ENCODE results near the gene PPP1R14C. TPM values are rescaled to one million over a fixed set of nuclear protein-coding genes. Genes with fewer than 3 reads are reported as not detected.
"Not testable (repeated sequence)": the region's sequence is repeated elsewhere in the genome, so short reads cannot be mapped to it uniquely, and the experiment has no call there.

The PPP1R14C gene
- total RNA-seq, 8 experiments from 2014 or later: 6.5 to 66.6 (median 13.8) TPM

- WGBS, 10 experiments: 8 to 100% (median 73%) methylated on average over 2 to 6 of the region's 12 CpGs; no CpG with 5 or more reads in 3 of the 10 experiments
- peak in 5 of 8 experiments; percentile 91 to 95 (median 94) for ATAC-seq (replicated peaks in 6 of 8)
- Histone ChIP-seq H3K4me1 (replicated peaks in 1 of 2) (peaks cover 8 to 39% of the 10 kb centered on the region in 2 donors), H3K4me3 (no peak overlapping the region), H3K27ac (peak overlapping the region; percentile 43 to 71)
- in situ Hi-C loops (cut with MboI; ENCODE audit: low pct_unique_long_range_greater_than_20kb in 2 of 9, low sequenced_read_pairs in 9 of 9, unreplicated experiment in 9 of 9): no loop called here
Observed at GRCh38 chr6:150177952-150178520, 35.2 kb downstream of the PPP1R14C start.

GRCh38 chr6:150179030-150179429 lies 36.2 kb downstream of the PPP1R14C start:
- 33 to 100% (median 97%) methylated on average over 1 to 3 of the region's 3 CpGs; no CpG with 5 or more reads in 5 of the 10 experiments for WGBS, 10 experiments
- in situ Hi-C loops (cut with MboI; ENCODE audit: low pct_unique_long_range_greater_than_20kb in 2 of 9, low sequenced_read_pairs in 9 of 9, unreplicated experiment in 9 of 9): no loop called here
- H3K27ac ChIP-seq: no peak overlapping the region
- H3K4me3 ChIP-seq: no peak overlapping the region
- ATAC-seq (replicated peaks in 6 of 8): no peak
- peaks cover 8 to 36% of the 10 kb centered on the region in 2 donors for H3K4me1 ChIP-seq (replicated peaks in 1 of 2)

GRCh38 chr6:150179907-150180424 lies 37.1 kb downstream of the PPP1R14C start:
- WGBS, 10 experiments: 51 to 100% (median 82%) methylated on average over 1 to 6 of the region's 7 CpGs; no CpG with 5 or more reads in 2 of the 10 experiments

GRCh38 chr6:150180517-150180916 lies 37.7 kb downstream of the PPP1R14C start:
- WGBS, 10 experiments: 60 to 100% (median 100%) methylated on average over 1 of the region's 1 CpG; no CpG with 5 or more reads in 6 of the 10 experiments
- peak in 1 of 8 experiments; percentile 23 for ATAC-seq (replicated peaks in 6 of 8)
- Histone ChIP-seq H3K27ac (no peak overlapping the region), H3K4me3 (no peak overlapping the region), H3K4me1 (replicated peaks in 1 of 2) (peaks cover 10 to 44% of the 10 kb centered on the region in 2 donors)
- in situ Hi-C loops (cut with MboI; ENCODE audit: low pct_unique_long_range_greater_than_20kb in 2 of 9, low sequenced_read_pairs in 9 of 9, unreplicated experiment in 9 of 9): no loop called here

More at GRCh38 chr6:150179907-150180424, 37.1 kb downstream of the PPP1R14C start:
- H3K4me3 ChIP-seq; in situ Hi-C loops (cut with MboI; ENCODE audit: low pct_unique_long_range_greater_than_20kb in 2 of 9, low sequenced_read_pairs in 9 of 9, unreplicated experiment in 9 of 9); H3K27ac ChIP-seq: not testable (repeated sequence)
- H3K4me1 ChIP-seq (replicated peaks in 1 of 2): peaks cover 8 to 39% of the 10 kb centered on the region in 2 donors
- ATAC-seq (replicated peaks in 6 of 8): peak in 3 of 8 experiments; percentile 26 to 86 (median 70)

GRCh38 chr6:150182460-150183078 lies 39.7 kb downstream of the PPP1R14C start:
- Histone ChIP-seq H3K4me1 (replicated peaks in 1 of 2) (peaks cover 14 to 29% of the 10 kb centered on the region in 2 donors), H3K27ac (no peak overlapping the region), H3K4me3 (no peak overlapping the region)
- in situ Hi-C loops (cut with MboI; ENCODE audit: low pct_unique_long_range_greater_than_20kb in 2 of 9, low sequenced_read_pairs in 9 of 9, unreplicated experiment in 9 of 9): no loop called here
- ATAC-seq (replicated peaks in 6 of 8): no peak
- WGBS, 10 experiments: 82 to 100% (median 96%) methylated on average over 1 to 4 of the region's 4 CpGs; no CpG with 5 or more reads in 4 of the 10 experiments

- no peak for ATAC-seq (replicated peaks in 6 of 8)
- Histone ChIP-seq H3K4me3 (no peak overlapping the region), H3K27ac (no peak overlapping the region), H3K4me1 (replicated peaks in 1 of 2) (peaks cover 11 to 23% of the 10 kb centered on the region in 2 donors)
- WGBS, 10 experiments: 44 to 100% (median 90%) methylated on average over 1 to 4 of the region's 4 CpGs; no CpG with 5 or more reads in 1 of the 10 experiments
- in situ Hi-C loops (cut with MboI; ENCODE audit: low pct_unique_long_range_greater_than_20kb in 2 of 9, low sequenced_read_pairs in 9 of 9, unreplicated experiment in 9 of 9): no loop called here
Observed at GRCh38 chr6:150183105-150183504, 40.3 kb downstream of the PPP1R14C start.

GRCh38 chr6:150183966-150184365 lies 41.1 kb downstream of the PPP1R14C start:
- no peak overlapping the region for H3K27ac ChIP-seq
- H3K4me3 ChIP-seq: no peak overlapping the region
- peaks cover 5 to 15% of the 10 kb centered on the region in 2 donors for H3K4me1 ChIP-seq (replicated peaks in 1 of 2)
- in situ Hi-C loops (cut with MboI; ENCODE audit: low pct_unique_long_range_greater_than_20kb in 2 of 9, low sequenced_read_pairs in 9 of 9, unreplicated experiment in 9 of 9): no loop called here
- 84 to 100% (median 100%) methylated on average over 1 to 5 of the region's 6 CpGs; no CpG with 5 or more reads in 2 of the 10 experiments for WGBS, 10 experiments
- no peak for ATAC-seq (replicated peaks in 6 of 8)

- WGBS, 10 experiments: 51 to 100% (median 78%) methylated on average over 2 to 10 of the region's 10 CpGs; no CpG with 5 or more reads in 1 of the 10 experiments
- Histone ChIP-seq H3K27ac (peak overlapping the region in 1 of 2 donors; percentile 45), H3K4me3 (no peak overlapping the region), H3K4me1 (replicated peaks in 1 of 2) (peaks cover 5 to 14% of the 10 kb centered on the region in 2 donors)
- in situ Hi-C loops (cut with MboI; ENCODE audit: low pct_unique_long_range_greater_than_20kb in 2 of 9, low sequenced_read_pairs in 9 of 9, unreplicated experiment in 9 of 9): no loop called here
- peak in 7 of 8 experiments; percentile 31 to 68 (median 53) for ATAC-seq (replicated peaks in 6 of 8)
Observed at GRCh38 chr6:150184850-150185731, 42.2 kb downstream of the PPP1R14C start.

- peak in 3 of 8 experiments; percentile 53 to 71 (median 63) for ATAC-seq (replicated peaks in 6 of 8)
- H3K27ac ChIP-seq: no peak overlapping the region
- in situ Hi-C loops (cut with MboI; ENCODE audit: low pct_unique_long_range_greater_than_20kb in 2 of 9, low sequenced_read_pairs in 9 of 9, unreplicated experiment in 9 of 9): no loop called here
- H3K4me1 ChIP-seq (replicated peaks in 1 of 2): peaks cover 5 to 14% of the 10 kb centered on the region in 2 donors
- no peak overlapping the region for H3K4me3 ChIP-seq
- 0 to 94% (median 70%) methylated on average over 1 to 5 of the region's 8 CpGs; no CpG with 5 or more reads in 4 of the 10 experiments for WGBS, 10 experiments
Observed at GRCh38 chr6:150185732-150186117, 42.9 kb downstream of the PPP1R14C start.

GRCh38 chr6:150186129-150186898 lies 43.5 kb downstream of the PPP1R14C start:
- Histone ChIP-seq H3K4me3 (no peak overlapping the region), H3K27ac (no peak overlapping the region), H3K4me1 (replicated peaks in 1 of 2) (peaks cover 5 to 14% of the 10 kb centered on the region in 2 donors)
- WGBS, 10 experiments: 93 to 100% (median 100%) methylated on average over 1 to 7 of the region's 9 CpGs; no CpG with 5 or more reads in 2 of the 10 experiments
- in situ Hi-C loops (cut with MboI; ENCODE audit: low pct_unique_long_range_greater_than_20kb in 2 of 9, low sequenced_read_pairs in 9 of 9, unreplicated experiment in 9 of 9): no loop called here
- peak in 1 of 8 experiments; percentile 52 for ATAC-seq (replicated peaks in 6 of 8)

- ATAC-seq (replicated peaks in 6 of 8); H3K27ac ChIP-seq; H3K4me3 ChIP-seq; in situ Hi-C loops (cut with MboI; ENCODE audit: low pct_unique_long_range_greater_than_20kb in 2 of 9, low sequenced_read_pairs in 9 of 9, unreplicated experiment in 9 of 9): not testable (repeated sequence)
- H3K4me1 ChIP-seq (replicated peaks in 1 of 2): peaks cover 5 to 14% of the 10 kb centered on the region in 2 donors
- 72 to 100% (median 100%) methylated on average over 1 to 2 of the region's 2 CpGs for WGBS, 10 experiments
Observed at GRCh38 chr6:150187433-150187832, 44.6 kb downstream of the PPP1R14C start.

- WGBS, 10 experiments: 86 to 100% (median 91%) methylated on average over 1 to 5 of the region's 5 CpGs; no CpG with 5 or more reads in 1 of the 10 experiments
- ATAC-seq (replicated peaks in 6 of 8): no peak
- in situ Hi-C loops (cut with MboI; ENCODE audit: low pct_unique_long_range_greater_than_20kb in 2 of 9, low sequenced_read_pairs in 9 of 9, unreplicated experiment in 9 of 9): no loop called here
- no peak overlapping the region for H3K4me3 ChIP-seq
- peaks cover 10 to 19% of the 10 kb centered on the region in 2 donors for H3K4me1 ChIP-seq (replicated peaks in 1 of 2)
- H3K27ac ChIP-seq: no peak overlapping the region
Observed at GRCh38 chr6:150189122-150189521, 46.3 kb downstream of the PPP1R14C start.

All from motor neuron (in vitro differentiated cells).